Keratinocyte (primary cell): ENCODE results near the gene SRRT. TPM values are rescaled to one million over a fixed set of nuclear protein-coding genes. Genes with fewer than 3 reads are reported as not detected.

Source experiments
- DNase-seq: peaks from one replicate; pipeline ENCODE4 v3.0.0-alpha.2; 2011; ENCODE audit warnings: low read depth, missing footprints, low spot score
- FAIRE-seq: peaks from 2 replicates; lab custom pipeline; 2011; peaks lifted over from hg19 to GRCh38; lab: Jason Lieb, UNC
- H2AFZ ChIP-seq: 2 replicates; pipeline ENCODE4 v1.6.0; 2012; ENCODE audit warnings: low read length, control low read depth, inconsistent platforms; ENCODE audit not compliant: control insufficient read depth
- H3K27ac ChIP-seq: 2 replicates; pipeline ENCODE4 v1.5.1; 2011; ENCODE audit warnings: low read length; ENCODE audit not compliant: control insufficient read depth, insufficient read depth
- H3K27me3 ChIP-seq: 3 replicates; pipeline ENCODE4 v1.6.0; 2011; ENCODE audit warnings: low read length; ENCODE audit not compliant: control insufficient read depth, insufficient read depth; ENCODE audit errors: extremely low read depth
- H3K36me3 ChIP-seq, 2 experiments: 2 replicates in 1 of 2; 3 replicates in 1 of 2; pipeline ENCODE4 v1.5.1; 2011; ENCODE audit warnings: low read length in 2 of 2, mild to moderate bottlenecking in 1 of 2; ENCODE audit not compliant: control insufficient read depth in 2 of 2, insufficient read depth in 2 of 2; ENCODE audit errors: extremely low read depth in 1 of 2
- H3K4me1 ChIP-seq: 3 replicates; pipeline ENCODE4 v1.5.1; 2011; ENCODE audit warnings: low read length; ENCODE audit not compliant: control insufficient read depth, insufficient read depth; ENCODE audit errors: extremely low read depth
- H3K4me2 ChIP-seq: 3 replicates; pipeline ENCODE4 v1.6.0; 2011; ENCODE audit warnings: low read depth, low read length; ENCODE audit not compliant: control insufficient read depth, insufficient read depth; ENCODE audit errors: extremely low read depth
- H3K4me3 ChIP-seq, 3 experiments: fragments of 200-600 bp in 1 of 3; sonication (generic) in 1 of 3; 2 replicates in 2 of 3; 3 replicates in 1 of 3; pipeline ENCODE4 v1.5.1; 2011 to 2016; ENCODE audit warnings: low read length in 3 of 3, mild to moderate bottlenecking in 3 of 3, control low read depth in 2 of 3, inconsistent platforms in 1 of 3, low read depth in 1 of 3, mixed read lengths in 1 of 3, mixed run types in 1 of 3, moderate library complexity in 1 of 3; ENCODE audit not compliant: control insufficient read depth in 2 of 3, insufficient read depth in 2 of 3; ENCODE audit errors: extremely low read depth in 1 of 3
- H3K79me2 ChIP-seq: 2 replicates; pipeline ENCODE4 v1.6.0; 2012; ENCODE audit warnings: low read length; ENCODE audit not compliant: control insufficient read depth, insufficient read depth
- H3K9ac ChIP-seq: 3 replicates; pipeline ENCODE4 v1.6.0; 2011; ENCODE audit warnings: low read length; ENCODE audit not compliant: control insufficient read depth, insufficient read depth; ENCODE audit errors: extremely low read depth
- H3K9me1 ChIP-seq: 3 replicates; pipeline ENCODE4 v1.6.0; 2011; ENCODE audit warnings: low read length; ENCODE audit not compliant: control insufficient read depth, insufficient read depth; ENCODE audit errors: extremely low read depth
- H3K9me3 ChIP-seq: 2 replicates; pipeline ENCODE4 v1.5.1; 2012; ENCODE audit warnings: low read depth, low read length; ENCODE audit not compliant: control insufficient read depth
- H4K20me1 ChIP-seq: 3 replicates; pipeline ENCODE4 v1.6.0; 2011; ENCODE audit warnings: low read length; ENCODE audit not compliant: control insufficient read depth, insufficient read depth; ENCODE audit errors: extremely low read depth
- CTCF ChIP-seq, 3 experiments: IDR thresholded peaks in 1 of 3; conservative IDR thresholded peaks in 1 of 3; optimal IDR thresholded peaks in 1 of 3; 2 replicates in 2 of 3; 3 replicates in 1 of 3; pipeline versions ENCODE3 to v1.5.1; 2011; ENCODE audit warnings: low read length in 3 of 3, mild to moderate bottlenecking in 3 of 3, moderate library complexity in 2 of 3, control low read depth in 1 of 3, inconsistent platforms in 1 of 3; ENCODE audit not compliant: insufficient read depth in 2 of 3; ENCODE audit errors: extremely low read depth in 1 of 3
- EZH2 ChIP-seq: IDR thresholded peaks from one replicate; pipeline ENCODE4 v1.6.1; 2012; ENCODE audit warnings: inconsistent platforms, mild to moderate bottlenecking, low read length, moderate library complexity
- dilution Hi-C: fragments of 300-500 bp; cut with MboI; formaldehyde crosslinking; loops from one replicate; pipeline ENCODE4 v1.7.0; 2020; ENCODE audit warnings: low sequenced_read_pairs; ENCODE audit not compliant: extremely low pct_ligation_motif_present
- polyA plus RNA-seq, 5 experiments: library from polyadenylated mRNA; depleted of rRNA in 3 of 5; stranded (reverse) in 3 of 5; stranded (forward) in 1 of 5; unstranded in 1 of 5; fragments of >200 nt; gene quantifications; 1 replicate in 1 of 5; 2 replicates in 3 of 5; 3 replicates in 1 of 5; pipeline versions ENCODE4 v1.2.1 to v1.2.3, GENCODE V29; 2011 to 2012; ENCODE audit warnings: missing spikeins in 2 of 5, low read depth in 1 of 5, low replicate concordance in 1 of 5

Gene SRRT
- polyA plus RNA-seq, 1 donor (not counting 4 experiments of a cell fraction or from before 2014, with no cell fraction given) = 42.2 TPM

DNA sequence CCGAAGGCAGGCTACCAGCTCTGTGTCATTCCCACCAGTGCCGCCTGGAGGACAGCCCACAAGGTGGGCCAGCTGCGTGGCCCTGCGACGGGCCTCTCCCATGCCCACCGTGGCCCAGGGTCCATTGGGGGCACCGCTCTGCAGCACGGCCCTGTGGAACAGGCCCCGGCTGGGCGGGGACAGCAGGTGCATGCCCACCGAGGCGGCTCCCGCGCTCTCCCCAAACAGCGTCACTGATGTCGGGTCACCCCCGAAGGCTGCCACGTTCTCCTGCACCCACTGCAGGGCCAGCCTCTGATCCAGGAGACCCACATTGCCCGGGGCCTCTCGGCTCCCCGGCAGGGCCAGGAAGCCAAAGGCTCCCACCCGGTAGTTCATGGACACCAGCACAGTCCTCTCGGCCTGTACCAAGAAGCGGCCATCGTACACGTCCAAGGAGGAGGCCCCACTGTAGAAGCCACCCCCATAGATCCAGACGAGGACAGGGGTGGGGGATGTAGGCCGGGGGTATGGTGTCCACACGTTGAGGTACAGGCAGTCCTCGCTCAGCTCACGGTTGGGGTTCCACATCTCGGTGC is 18.5 kb downstream of the SRRT start:
- H3K36me3 ChIP-seq = peaks cover under 1 to 4% of the 10 kb centered on the region in 2 experiments
- no peak for DNase-seq
- H2AFZ ChIP-seq = no peak overlapping the region
- no peaks in the 10 kb centered on the region for H3K9me1 ChIP-seq
- H4K20me1 ChIP-seq = peaks cover 2% of the 10 kb centered on the region
- H3K79me2 ChIP-seq = peaks cover 10% of the 10 kb centered on the region
- H3K4me3 ChIP-seq = no peak overlapping the region
- H3K4me2 ChIP-seq = no peak overlapping the region
- TF ChIP-seq CTCF (optimal IDR thresholded peaks at IDR 0.05 in 1 of 3, IDR thresholded peaks at IDR 0.05 in 1 of 3, conservative IDR thresholded peaks at IDR 0.05 in 1 of 3; ENCODE audit: extremely low read depth in 1 of 3, insufficient read depth in 2 of 3, low read length in 3 of 3) = no peak
- TF ChIP-seq EZH2 = no peak
- H3K27ac ChIP-seq = no peak overlapping the region
- peaks cover 39% of the 10 kb centered on the region for H3K27me3 ChIP-seq
- dilution Hi-C loops = no loop called here
- no peak overlapping the region for H3K9ac ChIP-seq
- no peaks in the 10 kb centered on the region for H3K9me3 ChIP-seq
- peaks cover 30% of the 10 kb centered on the region for H3K4me1 ChIP-seq
- FAIRE-seq = no peak

GRCh38 chr7:100893910-100894721 is 19.2 kb downstream of the SRRT start:
- Histone ChIP-seq H3K4me3 (no peak overlapping the region), H3K4me1 (peaks cover 26% of the 10 kb centered on the region), H3K36me3 (no peaks in the 10 kb centered on the region), H2AFZ (no peak overlapping the region), H4K20me1 (no peaks in the 10 kb centered on the region), H3K27ac (no peak overlapping the region), H3K9me1 (no peaks in the 10 kb centered on the region), H3K9me3 (no peaks in the 10 kb centered on the region), H3K79me2 (peaks cover 3% of the 10 kb centered on the region), H3K27me3 (peaks cover 39% of the 10 kb centered on the region), H3K9ac (no peak overlapping the region), H3K4me2 (no peak overlapping the region)
- DNase-seq (no peak), FAIRE-seq (no peak)
- dilution Hi-C loops = no loop called here
- TF ChIP-seq EZH2 (no peak), CTCF (optimal IDR thresholded peaks at IDR 0.05 in 1 of 3, IDR thresholded peaks at IDR 0.05 in 1 of 3, conservative IDR thresholded peaks at IDR 0.05 in 1 of 3; ENCODE audit: extremely low read depth in 1 of 3, insufficient read depth in 2 of 3, low read length in 3 of 3) (no peak)
